Thyroid gland (tissue), 4 donors: Measurements from ENCODE around the gene GDNF. TPM values are rescaled to one million over a fixed set of nuclear protein-coding genes. Genes with fewer than 3 reads are reported as not detected.

Experiments
- DNase-seq, 2 donors: peaks; one replicate each; pipeline ENCODE4 v3.0.0-alpha.2; 2019
- H3K27ac ChIP-seq, 3 donors: fragments of 200-600 bp; sonication (generic); 1 replicate in 2 of 3; 2 replicates in 1 of 3; pipeline ENCODE4 v1.5.1; 2016 to 2019; ENCODE audit warnings: mild to moderate bottlenecking in 1 of 3, moderate library complexity in 1 of 3
- H3K27me3 ChIP-seq: fragments of 200-600 bp; sonication (generic); one replicate; pipeline ENCODE4 v1.5.1; 2019
- H3K36me3 ChIP-seq, 2 donors: fragments of 200-600 bp; sonication (generic); one replicate each; pipeline ENCODE4 v1.5.1; 2016 to 2019
- H3K4me1 ChIP-seq, 2 donors: fragments of 200-600 bp; sonication (generic); one replicate each; pipeline ENCODE4 v1.5.1; 2017 to 2019
- H3K4me3 ChIP-seq, 3 donors: fragments of 200-600 bp; sonication (generic); replicated peaks in 1 of 3; 1 replicate in 2 of 3; 2 replicates in 1 of 3; pipeline ENCODE4 v1.5.1; 2016; ENCODE audit warnings: mild to moderate bottlenecking in 1 of 3
- H3K9me3 ChIP-seq: fragments of 200-600 bp; sonication (generic); one replicate; pipeline ENCODE4 v1.5.1; 2017
- POLR2A ChIP-seq, 2 donors: fragments of 450-650 bp; IDR thresholded peaks; one replicate each; pipeline ENCODE4 v1.6.1; 2017; ENCODE audit warnings: antibody characterized with exemption in 2 of 2, mild to moderate bottlenecking in 2 of 2, moderate library complexity in 1 of 2
- WGBS, 2 donors: methylation state at CpG; one replicate each; pipeline ENCODE4 v1.1.5; 2017; 5-methylcytosine and 5-hydroxymethylcytosine counted together
- intact Hi-C: fragments of 100-400 bp; cut with DNase I; formaldehyde crosslinking; loops from one replicate; pipeline ENCODE4 v1.15.1; 2023
- total RNA-seq, 4 donors: library from RNA; depleted of rRNA; stranded (reverse); fragments of >200 nt; gene quantifications; one replicate each; pipeline ENCODE4 v1.2.3, GENCODE V29; 2016
- TF ChIP-seq, protein P1 (sequence below), 6 experiments: fragments of 200-600 bp in 3 of 6; fragments of 450-650 bp in 3 of 6; sonication (generic) in 3 of 6; IDR thresholded peaks; one replicate each; pipeline ENCODE4 v1.5.1; 2016 to 2019; ENCODE audit warnings: antibody characterized with exemption in 6 of 6, mild to moderate bottlenecking in 2 of 6, inconsistent platforms in 1 of 6, moderate library complexity in 1 of 6

The GDNF gene
- total RNA-seq, 4 donors from 2014 or later = not detected

GRCh38 chr5:37776826-37777225, 63.0 kb downstream of the GDNF start:
- DNase-seq = no peak
- Histone ChIP-seq H3K27me3 (no peaks in the 10 kb centered on the region), H3K27ac (no peak overlapping the region), H3K36me3 (no peaks in the 10 kb centered on the region), H3K4me1 (no peaks in the 10 kb centered on the region), H3K4me3 (no peak overlapping the region), H3K9me3 (no peaks in the 10 kb centered on the region)
- no peak for TF ChIP-seq POLR2A (IDR thresholded peaks at IDR 0.05)
- TF ChIP-seq, protein P1, sequence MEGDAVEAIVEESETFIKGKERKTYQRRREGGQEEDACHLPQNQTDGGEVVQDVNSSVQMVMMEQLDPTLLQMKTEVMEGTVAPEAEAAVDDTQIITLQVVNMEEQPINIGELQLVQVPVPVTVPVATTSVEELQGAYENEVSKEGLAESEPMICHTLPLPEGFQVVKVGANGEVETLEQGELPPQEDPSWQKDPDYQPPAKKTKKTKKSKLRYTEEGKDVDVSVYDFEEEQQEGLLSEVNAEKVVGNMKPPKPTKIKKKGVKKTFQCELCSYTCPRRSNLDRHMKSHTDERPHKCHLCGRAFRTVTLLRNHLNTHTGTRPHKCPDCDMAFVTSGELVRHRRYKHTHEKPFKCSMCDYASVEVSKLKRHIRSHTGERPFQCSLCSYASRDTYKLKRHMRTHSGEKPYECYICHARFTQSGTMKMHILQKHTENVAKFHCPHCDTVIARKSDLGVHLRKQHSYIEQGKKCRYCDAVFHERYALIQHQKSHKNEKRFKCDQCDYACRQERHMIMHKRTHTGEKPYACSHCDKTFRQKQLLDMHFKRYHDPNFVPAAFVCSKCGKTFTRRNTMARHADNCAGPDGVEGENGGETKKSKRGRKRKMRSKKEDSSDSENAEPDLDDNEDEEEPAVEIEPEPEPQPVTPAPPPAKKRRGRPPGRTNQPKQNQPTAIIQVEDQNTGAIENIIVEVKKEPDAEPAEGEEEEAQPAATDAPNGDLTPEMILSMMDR (IDR thresholded peaks at IDR 0.05) = no peak
- 81 to 86% methylated on average over 7 of the region's 7 CpGs for WGBS, 2 donors
- intact Hi-C loops = no loop called here

- Histone ChIP-seq H3K27me3 (no peaks in the 10 kb centered on the region), H3K36me3 (no peaks in the 10 kb centered on the region), H3K27ac (no peak overlapping the region), H3K4me3 (no peak overlapping the region), H3K4me1 (no peaks in the 10 kb centered on the region), H3K9me3 (no peaks in the 10 kb centered on the region)
- no peak for TF ChIP-seq POLR2A (IDR thresholded peaks at IDR 0.05)
- TF ChIP-seq, protein P1 (IDR thresholded peaks at IDR 0.05) = peak in 3 of 6 experiments; percentile 12 to 16 (median 15)
- WGBS, 2 donors = 93 to 98% methylated on average over 9 of the region's 9 CpGs
- intact Hi-C loops = no loop called here
- no peak for DNase-seq
Measured at GRCh38 chr5:37774912-37775483, 64.8 kb downstream of the GDNF start.

DNA sequence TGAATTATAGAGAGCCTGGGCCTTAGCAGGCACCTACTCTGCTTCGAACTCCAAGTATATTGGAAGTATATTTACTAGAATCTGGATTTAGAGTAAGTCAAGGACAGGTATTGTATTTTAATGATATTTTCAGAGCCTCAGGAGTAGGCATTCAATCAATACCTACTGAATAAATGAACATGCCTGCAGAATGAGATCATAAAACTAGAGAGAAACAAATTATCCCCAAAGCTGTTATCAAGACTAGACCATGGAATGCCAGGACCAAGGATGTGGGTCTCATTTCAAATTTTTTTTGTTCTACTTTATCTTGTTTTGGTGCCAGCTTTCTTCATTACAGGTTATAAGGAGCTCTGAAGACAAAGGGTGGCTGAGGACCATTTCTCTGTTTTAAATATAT, 66.0 kb downstream of the GDNF start:
- no peaks in the 10 kb centered on the region for H3K27me3 ChIP-seq
- TF ChIP-seq, protein P1 (IDR thresholded peaks at IDR 0.05) = no peak
- no peak for TF ChIP-seq POLR2A (IDR thresholded peaks at IDR 0.05)
- H3K27ac ChIP-seq = no peak overlapping the region
- H3K4me1 ChIP-seq = no peaks in the 10 kb centered on the region
- no peak overlapping the region for H3K4me3 ChIP-seq
- WGBS, 2 donors = 91 to 96% methylated on average over 1 of the region's 1 CpG
- no peaks in the 10 kb centered on the region for H3K36me3 ChIP-seq
- no peaks in the 10 kb centered on the region for H3K9me3 ChIP-seq
- DNase-seq = no peak
- intact Hi-C loops = no loop called here

- H3K4me1 ChIP-seq = no peaks in the 10 kb centered on the region
- H3K4me3 ChIP-seq = no peak overlapping the region
- 92% methylated on average over 2 of the region's 2 CpGs for WGBS, 2 donors
- intact Hi-C loops = no loop called here
- H3K36me3 ChIP-seq = no peaks in the 10 kb centered on the region
- no peaks in the 10 kb centered on the region for H3K27me3 ChIP-seq
- TF ChIP-seq POLR2A (IDR thresholded peaks at IDR 0.05) = no peak
- TF ChIP-seq, protein P1 (IDR thresholded peaks at IDR 0.05) = no peak
- DNase-seq = no peak
- H3K9me3 ChIP-seq = no peaks in the 10 kb centered on the region
- no peak overlapping the region for H3K27ac ChIP-seq
Measured at GRCh38 chr5:37772255-37772654, 67.6 kb downstream of the GDNF start.

DNA sequence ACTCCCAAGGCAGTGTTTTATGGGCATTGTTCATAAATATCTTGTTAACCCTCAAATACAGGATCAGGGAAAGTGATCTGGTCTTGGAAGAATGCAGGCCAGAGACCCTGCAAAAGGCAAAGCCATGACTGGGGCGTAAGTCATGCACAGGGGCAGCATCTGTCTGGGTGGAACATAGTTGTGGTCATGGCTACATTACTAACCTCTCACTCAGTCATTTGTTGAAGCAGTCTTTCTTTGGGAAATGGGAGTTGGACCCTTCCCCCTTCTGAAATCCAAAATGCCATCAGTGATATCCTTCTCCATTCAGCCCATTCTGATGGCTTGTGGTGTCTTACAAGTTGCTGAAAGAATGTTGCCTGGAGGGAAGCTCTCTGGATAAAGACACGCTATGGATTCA, 68.1 kb downstream of the GDNF start:
- H3K4me1 ChIP-seq = no peaks in the 10 kb centered on the region
- no peaks in the 10 kb centered on the region for H3K36me3 ChIP-seq
- H3K27ac ChIP-seq = no peak overlapping the region
- H3K27me3 ChIP-seq = no peaks in the 10 kb centered on the region
- no peak overlapping the region for H3K4me3 ChIP-seq
- no peaks in the 10 kb centered on the region for H3K9me3 ChIP-seq
- 69% methylated on average over 2 of the region's 2 CpGs for WGBS, 2 donors
- TF ChIP-seq, protein P1 (IDR thresholded peaks at IDR 0.05) = no peak
- no peak for TF ChIP-seq POLR2A (IDR thresholded peaks at IDR 0.05)
- intact Hi-C loops = no loop called here
- DNase-seq = no peak
